Measurements from ENCODE around the gene DZANK1. TPM values are rescaled to one million over a fixed set of nuclear protein-coding genes. Genes with fewer than 3 reads are reported as not detected.

Gene DZANK1
- total RNA-seq, 1 experiment from 2014 or later = 1.7 TPM

DNA sequence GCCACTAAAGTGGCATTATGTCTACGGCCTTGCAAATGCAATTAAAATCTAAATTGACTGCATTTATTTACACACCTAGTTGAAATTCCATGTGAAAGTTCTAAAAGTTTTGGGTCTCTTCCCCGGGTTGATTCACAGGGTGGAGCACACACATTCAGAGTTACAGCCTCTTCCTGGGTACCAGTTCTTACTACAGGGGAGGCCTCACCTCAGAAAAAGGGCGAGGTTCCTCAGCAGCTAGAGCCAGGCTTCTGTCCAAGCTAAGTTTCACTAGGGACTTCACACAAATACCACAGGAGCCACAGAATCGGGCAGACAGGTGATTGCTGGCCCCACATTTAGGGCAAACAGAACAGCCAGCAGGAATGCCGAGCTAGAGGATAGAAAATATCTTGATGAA is 52.7 kb downstream of the DZANK1 start (continued):
- TF ChIP-seq TCF7L2 (IDR thresholded peaks at IDR 0.05; ENCODE audit: borderline replicate concordance, extremely low read depth, insufficient read depth, insufficient read length) (no peak), ELF1 (IDR thresholded peaks at IDR 0.05; ENCODE audit: borderline replicate concordance, low read depth) (no peak), SRF (IDR thresholded peaks at IDR 0.05; ENCODE audit: low read depth) (no peak), SP1 (IDR thresholded peaks at IDR 0.05; ENCODE audit: low read depth) (no peak)
- TF ChIP-seq, protein P1, sequence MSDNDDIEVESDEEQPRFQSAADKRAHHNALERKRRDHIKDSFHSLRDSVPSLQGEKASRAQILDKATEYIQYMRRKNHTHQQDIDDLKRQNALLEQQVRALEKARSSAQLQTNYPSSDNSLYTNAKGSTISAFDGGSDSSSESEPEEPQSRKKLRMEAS (IDR thresholded peaks at IDR 0.05) = no peak
- TF ChIP-seq, protein P2, sequence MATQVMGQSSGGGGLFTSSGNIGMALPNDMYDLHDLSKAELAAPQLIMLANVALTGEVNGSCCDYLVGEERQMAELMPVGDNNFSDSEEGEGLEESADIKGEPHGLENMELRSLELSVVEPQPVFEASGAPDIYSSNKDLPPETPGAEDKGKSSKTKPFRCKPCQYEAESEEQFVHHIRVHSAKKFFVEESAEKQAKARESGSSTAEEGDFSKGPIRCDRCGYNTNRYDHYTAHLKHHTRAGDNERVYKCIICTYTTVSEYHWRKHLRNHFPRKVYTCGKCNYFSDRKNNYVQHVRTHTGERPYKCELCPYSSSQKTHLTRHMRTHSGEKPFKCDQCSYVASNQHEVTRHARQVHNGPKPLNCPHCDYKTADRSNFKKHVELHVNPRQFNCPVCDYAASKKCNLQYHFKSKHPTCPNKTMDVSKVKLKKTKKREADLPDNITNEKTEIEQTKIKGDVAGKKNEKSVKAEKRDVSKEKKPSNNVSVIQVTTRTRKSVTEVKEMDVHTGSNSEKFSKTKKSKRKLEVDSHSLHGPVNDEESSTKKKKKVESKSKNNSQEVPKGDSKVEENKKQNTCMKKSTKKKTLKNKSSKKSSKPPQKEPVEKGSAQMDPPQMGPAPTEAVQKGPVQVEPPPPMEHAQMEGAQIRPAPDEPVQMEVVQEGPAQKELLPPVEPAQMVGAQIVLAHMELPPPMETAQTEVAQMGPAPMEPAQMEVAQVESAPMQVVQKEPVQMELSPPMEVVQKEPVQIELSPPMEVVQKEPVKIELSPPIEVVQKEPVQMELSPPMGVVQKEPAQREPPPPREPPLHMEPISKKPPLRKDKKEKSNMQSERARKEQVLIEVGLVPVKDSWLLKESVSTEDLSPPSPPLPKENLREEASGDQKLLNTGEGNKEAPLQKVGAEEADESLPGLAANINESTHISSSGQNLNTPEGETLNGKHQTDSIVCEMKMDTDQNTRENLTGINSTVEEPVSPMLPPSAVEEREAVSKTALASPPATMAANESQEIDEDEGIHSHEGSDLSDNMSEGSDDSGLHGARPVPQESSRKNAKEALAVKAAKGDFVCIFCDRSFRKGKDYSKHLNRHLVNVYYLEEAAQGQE (IDR thresholded peaks at IDR 0.05; ENCODE audit: low read depth) = no peak
- TF ChIP-seq, protein P3, sequence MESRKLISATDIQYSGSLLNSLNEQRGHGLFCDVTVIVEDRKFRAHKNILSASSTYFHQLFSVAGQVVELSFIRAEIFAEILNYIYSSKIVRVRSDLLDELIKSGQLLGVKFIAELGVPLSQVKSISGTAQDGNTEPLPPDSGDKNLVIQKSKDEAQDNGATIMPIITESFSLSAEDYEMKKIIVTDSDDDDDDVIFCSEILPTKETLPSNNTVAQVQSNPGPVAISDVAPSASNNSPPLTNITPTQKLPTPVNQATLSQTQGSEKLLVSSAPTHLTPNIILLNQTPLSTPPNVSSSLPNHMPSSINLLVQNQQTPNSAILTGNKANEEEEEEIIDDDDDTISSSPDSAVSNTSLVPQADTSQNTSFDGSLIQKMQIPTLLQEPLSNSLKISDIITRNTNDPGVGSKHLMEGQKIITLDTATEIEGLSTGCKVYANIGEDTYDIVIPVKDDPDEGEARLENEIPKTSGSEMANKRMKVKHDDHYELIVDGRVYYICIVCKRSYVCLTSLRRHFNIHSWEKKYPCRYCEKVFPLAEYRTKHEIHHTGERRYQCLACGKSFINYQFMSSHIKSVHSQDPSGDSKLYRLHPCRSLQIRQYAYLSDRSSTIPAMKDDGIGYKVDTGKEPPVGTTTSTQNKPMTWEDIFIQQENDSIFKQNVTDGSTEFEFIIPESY (IDR thresholded peaks at IDR 0.05; ENCODE audit: extremely low read depth, insufficient replicate concordance, low read length) = no peak

Data from HCT116 (cell line).